Bronchial epithelial cell (primary cell): ENCODE data around the gene FGF5. TPM values are rescaled to one million over a fixed set of nuclear protein-coding genes. Genes with fewer than 3 reads are reported as not detected.

ENCODE experiments used
- DNase-seq: peaks from one replicate; pipeline ENCODE4 v3.0.0-alpha.2; 2010; ENCODE audit warnings: low read depth
- FAIRE-seq: peaks from 2 replicates; lab custom pipeline; 2011; peaks lifted over from hg19 to GRCh38; lab: Jason Lieb, UNC
- H3K27me3 ChIP-seq: 2 replicates; pipeline ENCODE4 v1.5.1; 2011; ENCODE audit warnings: low read length; ENCODE audit not compliant: control insufficient read depth, insufficient read depth
- H3K36me3 ChIP-seq: 2 replicates; pipeline ENCODE4 v1.5.1; 2011; ENCODE audit warnings: low read length; ENCODE audit not compliant: control insufficient read depth, insufficient read depth
- H3K4me3 ChIP-seq: 2 replicates; pipeline ENCODE4 v1.5.1; 2011; ENCODE audit warnings: mild to moderate bottlenecking, low read depth, low read length, control low read depth
- total RNA-seq: library from RNA; depleted of rRNA; stranded (reverse); fragments of >200 nt; gene quantifications from 2 replicates; pipeline ENCODE4 v1.2.1, GENCODE V29; 2014
- TF ChIP-seq, protein P1 (sequence below): IDR thresholded peaks from 2 replicates; pipeline ENCODE4 v1.5.1; 2011; ENCODE audit warnings: mild to moderate bottlenecking, moderate library complexity, low read length, control low read depth, inconsistent platforms; ENCODE audit not compliant: insufficient read depth, severe bottlenecking

FGF5 gene
- total RNA-seq, 1 donor from 2014 or later = 1.3 TPM

DNA sequence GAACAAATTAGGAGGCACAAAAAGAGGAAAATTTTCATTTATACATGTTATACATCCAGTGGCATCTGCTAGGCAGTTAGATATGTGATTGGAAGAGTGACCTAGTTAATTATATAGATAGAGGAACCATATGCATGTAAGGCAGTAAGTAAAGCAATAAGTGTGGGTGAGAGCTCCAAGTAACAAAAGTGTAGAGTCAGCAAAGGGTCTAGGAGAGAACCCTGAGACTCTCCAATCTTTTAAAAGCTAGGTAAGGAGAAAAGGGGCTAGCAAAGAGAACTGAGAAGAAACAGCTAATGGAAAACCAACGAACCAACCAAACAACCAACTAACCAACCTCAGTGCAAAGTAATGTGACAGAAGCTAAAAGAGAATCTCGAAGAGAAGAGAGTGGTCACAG is 65.2 kb downstream of the FGF5 start:
- Histone ChIP-seq H3K4me3 (no peak overlapping the region), H3K27me3 (no peaks in the 10 kb centered on the region)
- FAIRE-seq = no peak

GRCh38 chr4:80333121-80333520 is 66.7 kb downstream of the FGF5 start:
- DNase-seq = no peak
- FAIRE-seq = no peak
- Histone ChIP-seq H3K27me3 (no peaks in the 10 kb centered on the region), H3K36me3 (no peaks in the 10 kb centered on the region), H3K4me3 (no peak overlapping the region)
- TF ChIP-seq, protein P1, sequence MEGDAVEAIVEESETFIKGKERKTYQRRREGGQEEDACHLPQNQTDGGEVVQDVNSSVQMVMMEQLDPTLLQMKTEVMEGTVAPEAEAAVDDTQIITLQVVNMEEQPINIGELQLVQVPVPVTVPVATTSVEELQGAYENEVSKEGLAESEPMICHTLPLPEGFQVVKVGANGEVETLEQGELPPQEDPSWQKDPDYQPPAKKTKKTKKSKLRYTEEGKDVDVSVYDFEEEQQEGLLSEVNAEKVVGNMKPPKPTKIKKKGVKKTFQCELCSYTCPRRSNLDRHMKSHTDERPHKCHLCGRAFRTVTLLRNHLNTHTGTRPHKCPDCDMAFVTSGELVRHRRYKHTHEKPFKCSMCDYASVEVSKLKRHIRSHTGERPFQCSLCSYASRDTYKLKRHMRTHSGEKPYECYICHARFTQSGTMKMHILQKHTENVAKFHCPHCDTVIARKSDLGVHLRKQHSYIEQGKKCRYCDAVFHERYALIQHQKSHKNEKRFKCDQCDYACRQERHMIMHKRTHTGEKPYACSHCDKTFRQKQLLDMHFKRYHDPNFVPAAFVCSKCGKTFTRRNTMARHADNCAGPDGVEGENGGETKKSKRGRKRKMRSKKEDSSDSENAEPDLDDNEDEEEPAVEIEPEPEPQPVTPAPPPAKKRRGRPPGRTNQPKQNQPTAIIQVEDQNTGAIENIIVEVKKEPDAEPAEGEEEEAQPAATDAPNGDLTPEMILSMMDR = no peak

More for the DNA sequence above, 65.2 kb downstream of the FGF5 start:
- DNase-seq = no peak
- H3K36me3 ChIP-seq = no peaks in the 10 kb centered on the region
- TF ChIP-seq, protein P1 = no peak

DNA sequence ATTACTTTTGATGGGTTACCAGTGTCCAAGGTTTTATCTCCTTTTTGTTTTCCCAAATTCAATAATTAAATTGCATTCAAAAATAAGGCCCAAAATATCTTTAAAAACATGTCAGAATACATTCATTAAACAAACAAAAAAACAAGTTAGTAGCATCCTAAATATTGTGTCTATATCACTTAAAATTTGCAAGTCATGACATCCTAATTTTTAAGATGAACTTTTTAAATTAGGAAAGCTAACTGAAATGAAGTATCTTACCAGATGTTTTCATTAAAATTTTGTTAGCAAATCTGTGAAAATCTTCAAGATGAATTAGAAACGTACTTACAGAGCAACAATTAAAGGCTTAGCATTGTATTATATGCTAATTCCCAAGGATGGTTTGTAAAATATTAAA is 68.1 kb downstream of the FGF5 start:
- FAIRE-seq (no peak), DNase-seq (no peak)
- TF ChIP-seq, protein P1 = no peak
- H3K4me3 ChIP-seq = no peak overlapping the region
- H3K27me3 ChIP-seq = no peaks in the 10 kb centered on the region
- H3K36me3 ChIP-seq = no peaks in the 10 kb centered on the region

DNA sequence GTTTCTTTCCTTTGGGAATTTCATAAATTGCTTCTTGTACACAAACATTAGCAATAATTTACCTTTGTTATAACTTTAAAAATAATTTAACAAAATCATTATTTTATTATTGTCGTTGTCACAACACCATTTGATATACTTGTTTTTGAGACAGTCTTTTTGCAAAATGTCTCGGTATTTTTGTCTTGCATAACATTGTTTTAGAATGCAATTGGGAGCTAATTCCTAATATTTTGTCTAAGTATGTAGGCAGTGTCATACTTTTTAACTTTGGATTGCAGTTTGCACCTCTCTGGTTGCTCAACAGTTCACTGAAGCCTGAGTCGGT is 68.7 kb downstream of the FGF5 start:
- H3K36me3 ChIP-seq = no peaks in the 10 kb centered on the region
- no peaks in the 10 kb centered on the region for H3K27me3 ChIP-seq
- TF ChIP-seq, protein P1 = no peak
- FAIRE-seq (no peak), DNase-seq (no peak)
- H3K4me3 ChIP-seq = peak overlapping the region; percentile 60

GRCh38 chr4:80335554-80336358 is 69.3 kb downstream of the FGF5 start, which contains the start of gene CFAP299:
CFAP299 (plus strand) TSS chr4:80335730.
- DNase-seq = peak; percentile 85
- TF ChIP-seq, protein P1 = peak; percentile 64
- no peaks in the 10 kb centered on the region for H3K36me3 ChIP-seq
- H3K27me3 ChIP-seq = no peaks in the 10 kb centered on the region
- peak within 1 kb of the TSS; percentile 60 for H3K4me3 ChIP-seq
- no peak for FAIRE-seq

DNA sequence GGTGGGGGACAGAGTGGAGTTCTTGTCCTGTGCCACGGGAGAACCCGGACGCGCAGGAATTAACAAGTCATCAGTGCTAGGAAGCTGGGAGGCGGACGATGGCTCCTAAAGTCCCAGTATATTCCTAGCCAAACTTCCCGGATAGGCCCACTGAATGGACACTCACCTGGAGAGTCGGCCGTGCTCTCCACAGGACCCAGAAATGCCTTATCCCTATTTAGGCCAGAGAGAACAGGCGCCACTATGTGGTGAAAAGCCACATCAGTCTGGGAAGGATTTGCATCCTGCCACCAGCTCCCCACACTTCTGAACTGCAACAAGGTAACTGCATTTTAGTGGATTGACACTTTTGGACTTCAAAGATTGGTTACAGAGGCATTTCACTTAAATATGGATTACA is 70.1 kb downstream of the FGF5 start:
- TF ChIP-seq, protein P1 = peak; percentile 57
- H3K36me3 ChIP-seq = no peaks in the 10 kb centered on the region
- FAIRE-seq (no peak), DNase-seq (peak; percentile 65)
- H3K4me3 ChIP-seq = no peak overlapping the region
- H3K27me3 ChIP-seq = no peaks in the 10 kb centered on the region
